ENCODE data around the gene ITPR1.

ITPR1 gene

GRCh38 chr3:4599612-4600011 is 106.5 kb downstream of the ITPR1 start:
- DNase-seq, result no peak

GRCh38 chr3:4600493-4600892 is 107.3 kb downstream of the ITPR1 start:
- no peak for DNase-seq

GRCh38 chr3:4601892-4602291 is 108.7 kb downstream of the ITPR1 start:
- no peak for DNase-seq

GRCh38 chr3:4604693-4605092 is 111.5 kb downstream of the ITPR1 start:
- DNase-seq, result no peak

GRCh38 chr3:4606911-4607310 is 113.8 kb downstream of the ITPR1 start:
- no peak for DNase-seq

GRCh38 chr3:4613366-4613765 is 120.2 kb downstream of the ITPR1 start:
- DNase-seq, result no peak

- DNase-seq, result no peak
Observed at GRCh38 chr3:4614070-4614469, 120.9 kb downstream of the ITPR1 start.

- DNase-seq, result no peak
Observed at GRCh38 chr3:4614927-4615326, 121.8 kb downstream of the ITPR1 start.

- no peak for DNase-seq
Observed at GRCh38 chr3:4615750-4616149, 122.6 kb downstream of the ITPR1 start.

GRCh38 chr3:4623421-4623999 is 130.4 kb downstream of the ITPR1 start:
- no peak for DNase-seq

- no peak for DNase-seq
Observed at GRCh38 chr3:4627651-4628375, 134.7 kb downstream of the ITPR1 start.

- no peak for DNase-seq
Observed at GRCh38 chr3:4629095-4630007, 136.2 kb downstream of the ITPR1 start.

- DNase-seq, result peak in 1 of 2 donors; percentile 57
Observed at GRCh38 chr3:4633078-4634004, 140.2 kb downstream of the ITPR1 start.

- DNase-seq, result no peak
Observed at GRCh38 chr3:4634894-4635293, 141.7 kb downstream of the ITPR1 start.

- no peak for DNase-seq
Observed at GRCh38 chr3:4637265-4637664, 144.1 kb downstream of the ITPR1 start.

- DNase-seq, result no peak
Observed at GRCh38 chr3:4641863-4642563, 148.9 kb downstream of the ITPR1 start.

- DNase-seq, result no peak
Observed at GRCh38 chr3:4642611-4643010, 149.5 kb downstream of the ITPR1 start.

GRCh38 chr3:4643904-4644547 is 150.9 kb downstream of the ITPR1 start:
- no peak for DNase-seq

- DNase-seq, result no peak
Observed at GRCh38 chr3:4644951-4645350, 151.8 kb downstream of the ITPR1 start.

- no peak for DNase-seq
Observed at GRCh38 chr3:4645468-4645867, 152.3 kb downstream of the ITPR1 start.

- DNase-seq, result no peak
Observed at GRCh38 chr3:4647411-4647810, 154.3 kb downstream of the ITPR1 start.
